NCI-H524 (cell line): ENCODE data around the gene SPOP.

Experiments
- DNase-seq, 2 experiments: peaks; one replicate each; lab custom pipeline; 2025; lab: John Stamatoyannopoulos, UW

Gene SPOP

GRCh38 chr17:49572806-49573420, 105.0 kb downstream of the SPOP start:
- DNase-seq: no peak

DNA sequence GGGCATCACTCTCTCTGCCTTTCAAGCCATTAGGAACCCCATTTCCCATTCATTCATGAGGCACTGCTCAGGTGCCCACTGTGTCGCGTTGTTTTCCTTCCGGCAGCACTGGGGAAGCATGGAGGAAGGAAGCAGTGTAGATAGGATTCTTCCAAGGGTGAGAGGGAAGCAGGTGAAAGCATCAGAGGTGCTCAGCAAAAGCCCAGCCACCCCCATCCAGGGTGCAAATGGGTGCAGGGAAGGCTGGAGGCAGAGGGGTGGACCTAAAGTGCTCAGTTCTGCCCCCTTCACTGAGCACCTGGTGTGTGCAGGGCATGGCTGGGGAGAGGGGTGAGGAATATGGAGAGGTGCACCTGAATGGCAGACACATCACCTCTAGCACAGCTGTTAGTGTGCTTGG, 105.7 kb downstream of the SPOP start:
- no peak for DNase-seq

DNA sequence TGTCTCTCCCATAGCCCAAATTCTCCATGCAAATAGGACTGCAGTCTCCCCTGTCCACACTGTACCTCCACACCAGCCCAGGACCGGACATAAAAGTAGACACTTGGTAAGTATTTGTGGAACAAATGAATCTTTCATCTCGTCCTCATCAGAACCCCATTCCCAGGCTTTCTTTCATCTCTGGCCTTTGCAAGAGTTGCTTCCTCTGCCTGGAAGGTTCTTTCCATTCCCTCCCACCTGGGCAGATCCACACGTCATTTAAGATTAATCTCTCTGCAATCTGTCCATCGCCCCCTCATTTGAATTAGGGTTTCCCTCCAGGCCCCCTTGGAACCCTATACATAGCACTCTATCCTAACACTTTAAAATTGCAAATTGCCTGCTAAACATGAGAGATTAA, 106.1 kb downstream of the SPOP start:
- peak in 1 of 2 experiments; percentile 32 for DNase-seq

DNA sequence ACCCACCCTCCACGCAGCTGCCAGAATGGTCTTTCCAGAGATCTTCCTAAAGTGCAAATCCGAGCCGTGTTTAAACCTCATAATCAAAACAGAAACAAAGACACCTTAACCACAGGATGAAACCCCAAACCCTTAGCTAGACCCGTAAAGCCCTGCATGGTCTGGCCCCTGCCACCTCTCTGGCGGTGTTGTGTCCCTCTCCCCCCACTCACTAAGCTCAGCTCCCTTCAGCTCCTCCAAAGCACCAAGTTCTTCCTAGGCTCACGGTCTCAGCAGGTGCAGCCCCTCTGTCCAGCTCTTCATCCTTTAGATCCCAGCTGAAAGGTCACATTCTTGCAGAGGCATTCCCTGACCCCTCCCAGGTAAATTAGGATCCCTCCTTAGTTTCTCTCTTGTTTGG, 106.6 kb downstream of the SPOP start:
- DNase-seq: peak in 1 of 2 experiments; percentile 27

- no peak for DNase-seq
Observed at GRCh38 chr17:49570540-49571242, 107.2 kb downstream of the SPOP start.

DNA sequence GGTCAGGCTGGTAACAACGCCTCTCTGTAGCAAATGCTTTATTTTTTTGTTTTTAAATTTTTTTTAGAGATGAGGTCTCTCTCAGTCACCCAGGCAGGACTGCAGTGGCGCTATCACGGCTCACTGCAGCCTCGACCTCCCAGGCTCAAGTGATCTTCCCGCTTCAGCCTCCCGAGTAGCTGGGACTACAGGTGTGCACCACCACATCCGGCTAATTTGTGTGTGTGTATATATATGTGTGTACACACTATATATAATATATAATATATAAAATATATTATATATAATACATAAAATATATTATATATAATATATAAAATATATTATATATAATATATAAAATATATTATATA, 109.2 kb downstream of the SPOP start:
- DNase-seq: peak in 1 of 2 experiments; percentile 38

DNA sequence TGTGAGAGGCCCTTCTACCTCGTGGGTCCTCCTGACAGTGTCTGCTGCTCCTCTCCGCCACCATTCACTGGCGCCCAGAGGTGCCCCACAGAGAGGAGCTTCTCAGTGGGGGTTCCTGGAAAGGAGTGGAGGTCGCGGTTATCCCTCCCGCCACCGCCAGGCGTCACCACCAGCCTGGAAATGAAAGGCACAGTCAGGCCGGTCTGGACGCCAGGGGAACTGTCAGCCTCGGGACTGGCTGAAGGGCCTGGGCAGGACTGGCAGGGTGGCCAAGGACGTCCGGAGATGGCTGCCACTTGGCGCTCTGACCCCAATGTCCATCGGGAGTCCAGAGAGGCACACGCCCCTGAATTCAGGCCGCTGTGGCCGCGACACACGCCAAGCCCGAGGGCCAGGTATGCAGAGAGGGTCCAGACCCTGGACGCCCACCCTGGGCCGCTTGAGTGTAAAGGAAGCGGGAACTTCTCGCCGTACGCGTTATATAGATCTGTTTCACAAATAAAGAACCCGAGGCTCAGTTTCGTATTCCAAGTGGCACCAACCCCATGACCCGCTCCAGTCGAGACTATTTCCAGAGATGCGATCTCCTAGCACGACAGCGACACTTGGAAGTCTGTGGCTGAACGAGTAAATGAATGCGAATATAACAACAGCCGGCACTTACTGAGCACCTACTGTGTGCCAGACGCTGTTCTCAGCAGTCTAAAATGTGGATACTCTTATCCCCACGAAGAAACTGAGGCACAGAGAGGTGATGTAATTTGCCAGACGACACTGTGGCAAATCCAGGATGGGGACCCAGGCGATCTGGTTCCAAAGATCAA, 109.8 kb downstream of the SPOP start:
- peak; percentile 81 to 85 for DNase-seq

- DNase-seq: peak in 1 of 2 experiments; percentile 29
Observed at GRCh38 chr17:49567104-49567521, 110.8 kb downstream of the SPOP start.

DNA sequence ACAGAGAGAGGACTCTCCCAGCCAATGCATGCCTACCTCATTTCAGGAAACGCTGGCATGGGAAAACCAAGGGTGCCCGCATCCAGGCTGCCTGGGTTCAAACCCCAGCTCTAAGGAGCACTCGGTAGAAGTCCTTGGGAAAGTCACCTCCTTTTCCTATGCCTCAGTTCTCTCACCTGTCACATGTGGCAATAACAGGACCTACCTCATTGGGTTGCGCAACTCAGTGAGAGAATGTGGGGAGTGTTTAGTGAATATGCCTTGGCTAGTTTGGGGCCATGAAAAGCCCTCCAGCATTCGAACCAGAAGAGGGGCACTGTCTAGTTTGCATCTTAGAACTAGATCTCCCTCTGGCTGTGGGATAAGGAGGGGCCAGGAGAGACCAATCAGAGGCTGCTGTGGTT, 111.2 kb downstream of the SPOP start:
- no peak for DNase-seq

- peak; percentile 48 to 66 for DNase-seq
Observed at GRCh38 chr17:49565948-49566491, 111.9 kb downstream of the SPOP start.

GRCh38 chr17:49564638-49565037, 113.3 kb downstream of the SPOP start:
- DNase-seq: no peak

DNA sequence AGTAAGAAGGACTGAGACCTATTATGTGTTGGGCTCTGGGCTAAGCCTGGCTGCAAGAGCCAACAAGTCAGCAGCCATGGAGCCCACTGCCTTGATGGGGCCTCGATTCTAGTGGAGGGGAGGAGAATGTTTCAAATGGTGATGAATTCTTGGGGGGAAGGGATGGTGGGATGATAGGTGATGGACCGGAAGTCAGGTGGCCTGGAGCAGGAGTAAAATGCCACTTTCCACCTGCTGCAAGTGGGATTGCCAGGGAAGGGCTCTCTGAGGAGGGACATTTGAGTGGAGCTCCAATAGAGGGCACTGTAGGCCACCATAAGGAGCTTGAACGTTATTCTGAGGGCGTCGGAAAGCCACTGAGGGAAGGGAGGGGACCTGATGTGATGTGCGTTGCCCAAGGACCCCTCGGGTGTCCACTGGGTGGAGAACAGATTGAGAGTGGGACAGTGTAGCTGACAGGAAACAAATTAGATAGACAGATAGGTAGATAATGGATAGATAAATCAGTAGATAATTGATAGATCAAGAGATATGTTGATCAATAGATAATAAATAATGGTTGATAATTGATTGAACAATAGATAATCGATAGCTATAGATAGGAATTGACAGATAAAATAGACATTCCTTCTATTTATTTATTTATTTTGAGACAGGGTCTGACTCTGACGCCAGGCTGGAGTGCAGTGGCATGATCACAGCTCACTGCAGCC, 120.4 kb downstream of the SPOP start:
- DNase-seq: peak; percentile 82 to 89

- peak; percentile 71 to 77 for DNase-seq
Observed at GRCh38 chr17:49556223-49556943, 121.5 kb downstream of the SPOP start.

GRCh38 chr17:49555495-49556222, 122.2 kb downstream of the SPOP start:
- no peak for DNase-seq

GRCh38 chr17:49554694-49555494, 123.0 kb downstream of the SPOP start:
- no peak for DNase-seq

DNA sequence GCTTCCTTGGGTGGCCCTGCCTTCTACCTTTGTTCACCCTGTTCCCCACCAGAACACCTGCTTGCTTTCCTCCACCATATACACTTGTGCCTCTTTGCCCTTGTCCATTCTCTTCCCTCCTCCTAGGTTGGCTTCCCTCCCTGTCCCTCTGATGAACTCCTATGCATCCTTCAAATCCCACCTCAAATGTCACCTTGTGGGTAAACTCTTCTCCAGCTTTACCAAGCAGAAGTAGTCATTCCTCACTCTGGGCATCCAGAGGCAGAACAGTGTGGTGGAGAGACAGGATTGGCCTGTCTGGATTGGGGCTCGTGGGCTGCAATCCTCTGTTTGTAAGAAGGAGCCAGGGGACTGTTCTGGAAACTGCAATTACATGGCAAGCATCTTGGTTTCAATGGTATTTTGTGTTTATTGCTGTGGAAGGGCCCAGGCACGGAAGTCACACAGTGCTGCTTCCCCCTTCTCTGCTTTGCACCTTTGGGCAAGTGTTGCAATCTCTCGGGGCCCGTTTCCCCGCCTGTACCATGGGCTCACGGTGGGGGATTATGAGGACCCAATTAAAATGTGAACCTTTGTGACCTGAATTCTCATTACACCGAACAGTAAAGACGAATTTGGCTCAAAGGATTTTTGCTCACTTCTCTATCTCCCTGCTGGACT, 124.1 kb downstream of the SPOP start:
- DNase-seq: no peak

- DNase-seq: no peak
Observed at GRCh38 chr17:49552070-49552751, 125.7 kb downstream of the SPOP start.

- no peak for DNase-seq
Observed at GRCh38 chr17:49551221-49552069, 126.5 kb downstream of the SPOP start.
